ENCODE data around the gene PDE4D.

The PDE4D gene

GRCh38 chr5:59100875-59101274 lies 792.7 kb downstream of the PDE4D start:
- TF ChIP-seq CTCF (IDR thresholded peaks at IDR 0.05) = no peak
- Histone ChIP-seq H3K4me3 (no peak overlapping the region), H3K27ac (no peak overlapping the region)
- DNase-seq (ENCODE audit: low spot score) = no peak

GRCh38 chr5:59099995-59100345 lies 793.6 kb downstream of the PDE4D start:
- H3K4me3 ChIP-seq = no peak overlapping the region
- no peak for DNase-seq (ENCODE audit: low spot score)
- no peak for TF ChIP-seq CTCF (IDR thresholded peaks at IDR 0.05)
- no peak overlapping the region for H3K27ac ChIP-seq

GRCh38 chr5:59099270-59099994 lies 794.1 kb downstream of the PDE4D start:
- no peak for DNase-seq (ENCODE audit: low spot score)
- no peak for TF ChIP-seq CTCF (IDR thresholded peaks at IDR 0.05)
- H3K27ac ChIP-seq = no peak overlapping the region
- H3K4me3 ChIP-seq = no peak overlapping the region

GRCh38 chr5:59098743-59099142 lies 794.8 kb downstream of the PDE4D start:
- Histone ChIP-seq H3K4me3 (no peak overlapping the region), H3K27ac (no peak overlapping the region)
- DNase-seq (ENCODE audit: low spot score) = no peak
- no peak for TF ChIP-seq CTCF (IDR thresholded peaks at IDR 0.05)

- TF ChIP-seq CTCF (IDR thresholded peaks at IDR 0.05) = no peak
- no peak for DNase-seq (ENCODE audit: low spot score)
- Histone ChIP-seq H3K4me3 (no peak overlapping the region), H3K27ac (no peak overlapping the region)
Measured at GRCh38 chr5:59097712-59098111, 795.8 kb downstream of the PDE4D start.

- Histone ChIP-seq H3K4me3 (no peak overlapping the region), H3K27ac (no peak overlapping the region)
- TF ChIP-seq CTCF (IDR thresholded peaks at IDR 0.05) = no peak
- DNase-seq (ENCODE audit: low spot score) = no peak
Measured at GRCh38 chr5:59097116-59097515, 796.4 kb downstream of the PDE4D start.

GRCh38 chr5:59095480-59095879 lies 798.0 kb downstream of the PDE4D start:
- Histone ChIP-seq H3K4me3 (peak overlapping the region; percentile 28), H3K27ac (no peak overlapping the region)
- no peak for TF ChIP-seq CTCF (IDR thresholded peaks at IDR 0.05)

More at GRCh38 chr5:59095480-59095879, 798.0 kb downstream of the PDE4D start:
- DNase-seq (ENCODE audit: low spot score) = no peak
